H1 (cell line): ENCODE measurements around the gene TMPRSS2. TPM values are rescaled to one million over a fixed set of nuclear protein-coding genes. Genes with fewer than 3 reads are reported as not detected.

Experiments used
- CTCF ChIA-PET: fragments of 300-600 bp; sonication (Branson Sonifier 250); formaldehyde crosslinking; loops from one replicate; lab custom pipeline; 2021; ENCODE audit not compliant: partially characterized antibody; lab: Charles Lee
- POLR2A ChIA-PET: fragments of 300-600 bp; sonication (Branson Sonifier 250); formaldehyde crosslinking; loops from one replicate; lab custom pipeline; 2021; ENCODE audit warnings: inconsistent platforms; ENCODE audit not compliant: partially characterized antibody; lab: Charles Lee
- DNase-seq, 2 experiments: peaks; one replicate each; pipeline versions ENCODE4 v3.0.0 to v3.0.0-alpha.2; 2010 to 2022; ENCODE audit warnings: low spot score in 2 of 2, low read depth in 1 of 2, mixed read lengths in 1 of 2
- FAIRE-seq: peaks from 2 replicates; lab custom pipeline; 2011; peaks lifted over from hg19 to GRCh38; lab: Jason Lieb, UNC
- H2AFZ ChIP-seq: 2 replicates; pipeline ENCODE4 v1.8.1; 2012; ENCODE audit warnings: low read length, inconsistent platforms
- H2AK5ac ChIP-seq: 2 replicates; pipeline ENCODE4 v1.6.1; 2013; ENCODE audit warnings: low read depth, low read length
- H2BK120ac ChIP-seq: replicated peaks from 2 replicates; pipeline ENCODE3; 2013; ENCODE audit warnings: low read depth, low read length, inconsistent platforms
- H2BK12ac ChIP-seq: 2 replicates; pipeline ENCODE4 v1.6.1; 2013; ENCODE audit warnings: low read depth, low read length
- H2BK15ac ChIP-seq: 2 replicates; pipeline ENCODE4 v1.6.1; 2013; ENCODE audit warnings: low read length
- H2BK20ac ChIP-seq: 2 replicates; pipeline ENCODE4 v1.6.1; 2013; ENCODE audit warnings: low read length
- H2BK5ac ChIP-seq: 2 replicates; pipeline ENCODE4 v1.6.1; 2013; ENCODE audit warnings: low read depth, low read length
- H3K14ac ChIP-seq: 2 replicates; pipeline ENCODE4 v1.6.1; 2013; ENCODE audit warnings: inconsistent platforms; ENCODE audit not compliant: insufficient read length
- H3K18ac ChIP-seq: 2 replicates; pipeline ENCODE4 v1.6.1; 2013; ENCODE audit warnings: low read length; ENCODE audit errors: extremely low read depth
- H3K23ac ChIP-seq: 2 replicates; pipeline ENCODE4 v1.6.1; 2013; ENCODE audit warnings: inconsistent platforms; ENCODE audit not compliant: insufficient read length
- H3K23me2 ChIP-seq: 2 replicates; pipeline ENCODE4 v1.6.1; 2013; ENCODE audit warnings: low read depth, low read length
- H3K27ac ChIP-seq: 2 replicates; pipeline ENCODE4 v1.6.1; 2011; ENCODE audit warnings: low read depth, low read length, inconsistent platforms
- H3K27me3 ChIP-seq, 4 experiments: replicated peaks in 1 of 4; 1 replicate in 1 of 4; 2 replicates in 3 of 4; pipeline versions ENCODE4 v1.6.1 to v1.8.1; 2011 to 2013; ENCODE audit warnings: low read length in 3 of 4, mild to moderate bottlenecking in 3 of 4, inconsistent platforms in 2 of 4, mixed read lengths in 2 of 4, moderate library complexity in 1 of 4; ENCODE audit not compliant: control insufficient read depth in 3 of 4, insufficient read depth in 3 of 4; ENCODE audit errors: extremely low read depth in 1 of 4
- H3K36me3 ChIP-seq, 4 experiments: 2 replicates each; pipeline versions ENCODE4 v1.6.1 to v1.8.1; 2011 to 2013; ENCODE audit warnings: mild to moderate bottlenecking in 4 of 4, low read length in 3 of 4, moderate library complexity in 2 of 4, control low read depth in 1 of 4, inconsistent platforms in 1 of 4; ENCODE audit not compliant: insufficient read depth in 4 of 4, control insufficient read depth in 2 of 4
- H3K4ac ChIP-seq: replicated peaks from 2 replicates; pipeline ENCODE3; 2013; ENCODE audit warnings: low read length, low read depth, mixed read lengths, inconsistent platforms; ENCODE audit not compliant: insufficient read length
- H3K4me1 ChIP-seq, 4 experiments: replicated peaks in 1 of 4; 1 replicate in 1 of 4; 2 replicates in 3 of 4; pipeline versions ENCODE4 v1.6.1 to v1.8.1; 2011 to 2013; ENCODE audit warnings: low read length in 3 of 4, inconsistent platforms in 2 of 4, mixed read lengths in 1 of 4; ENCODE audit not compliant: insufficient read depth in 4 of 4, control insufficient read depth in 3 of 4
- H3K4me2 ChIP-seq, 2 experiments: 2 replicates each; pipeline versions ENCODE4 v1.6.1 to v1.8.1; 2011 to 2013; ENCODE audit warnings: low read depth in 2 of 2, low read length in 2 of 2, control low read depth in 1 of 2, inconsistent platforms in 1 of 2, mild to moderate bottlenecking in 1 of 2; ENCODE audit not compliant: insufficient read depth in 1 of 2
- H3K4me3 ChIP-seq, 4 experiments: fragments of 200-600, 300-600 bp in 1 of 4; sonication (generic), shearing (Covaris generic), sonication (Bioruptor Twin) in 1 of 4; 2 replicates each; pipeline versions ENCODE4 v1.5.1 to v1.8.1; 2011 to 2016; ENCODE audit warnings: low read length in 4 of 4, low read depth in 3 of 4, control low read depth in 2 of 4, inconsistent platforms in 2 of 4, mild to moderate bottlenecking in 2 of 4, mixed read lengths in 1 of 4, moderate library complexity in 1 of 4; ENCODE audit not compliant: insufficient read depth in 2 of 4; ENCODE audit errors: extremely low read depth in 1 of 4
- H3K56ac ChIP-seq: replicated peaks from 2 replicates; pipeline ENCODE3; 2013; ENCODE audit warnings: low read depth, mild to moderate bottlenecking, mixed read lengths, low read length, inconsistent platforms; ENCODE audit not compliant: insufficient read length
- H3K79me1 ChIP-seq: 2 replicates; pipeline ENCODE4 v1.6.1; 2013; ENCODE audit warnings: low read depth, low read length, control low read depth
- H3K79me2 ChIP-seq, 2 experiments: 2 replicates each; pipeline versions ENCODE4 v1.6.1 to v1.8.1; 2012 to 2013; ENCODE audit warnings: low read length in 2 of 2, mild to moderate bottlenecking in 2 of 2, inconsistent platforms in 1 of 2; ENCODE audit not compliant: insufficient read depth in 2 of 2, control insufficient read depth in 1 of 2
- H3K9ac ChIP-seq, 4 experiments: replicated peaks in 1 of 4; 1 replicate in 1 of 4; 2 replicates in 3 of 4; pipeline versions ENCODE4 v1.6.1 to v1.8.1; 2011 to 2013; ENCODE audit warnings: low read depth in 3 of 4, low read length in 3 of 4, control low read depth in 2 of 4, mild to moderate bottlenecking in 2 of 4, moderate library complexity in 2 of 4, inconsistent platforms in 1 of 4; ENCODE audit errors: extremely low read depth in 1 of 4
- H3K9me3 ChIP-seq, 2 experiments: 2 replicates each; pipeline versions ENCODE4 v1.6.1 to v1.8.1; 2012 to 2013; ENCODE audit warnings: mild to moderate bottlenecking in 2 of 2, moderate library complexity in 2 of 2, control low read depth in 1 of 2, inconsistent platforms in 1 of 2, low read depth in 1 of 2, low read length in 1 of 2, mixed read lengths in 1 of 2; ENCODE audit not compliant: insufficient read depth in 2 of 2
- H4K20me1 ChIP-seq, 2 experiments: replicated peaks in 1 of 2; 2 replicates each; pipeline versions ENCODE3 to v1.8.1; 2011 to 2013; ENCODE audit warnings: inconsistent platforms in 2 of 2, low read length in 2 of 2, mild to moderate bottlenecking in 1 of 2; ENCODE audit not compliant: insufficient read depth in 2 of 2, control insufficient read depth in 1 of 2
- H4K5ac ChIP-seq: 2 replicates; pipeline ENCODE4 v1.6.1; 2013; ENCODE audit warnings: low read length, low read depth, mixed read lengths, inconsistent platforms; ENCODE audit not compliant: insufficient read length
- H4K8ac ChIP-seq: 2 replicates; pipeline ENCODE4 v1.8.0; 2013; ENCODE audit warnings: mild to moderate bottlenecking, moderate library complexity, low read length, inconsistent platforms; ENCODE audit not compliant: insufficient read depth; ENCODE audit errors: extremely low read depth
- H4K91ac ChIP-seq: replicated peaks from 2 replicates; pipeline ENCODE3; 2013; ENCODE audit warnings: low read length, mixed read lengths, inconsistent platforms; ENCODE audit not compliant: insufficient read length
- ATF2 ChIP-seq: IDR thresholded peaks from 2 replicates; pipeline ENCODE4 v1.6.1; 2012; ENCODE audit warnings: low read length, inconsistent platforms
- CBX5 ChIP-seq: fragments of 300-800, 300-1000 bp; sonication (generic); IDR thresholded peaks from 2 replicates; pipeline ENCODE4 v1.7.1; 2016; ENCODE audit warnings: antibody characterized with exemption, low read length, low read depth
- CBX8 ChIP-seq: fragments of 300-800, 300-1000 bp; sonication (generic); IDR thresholded peaks from 2 replicates; pipeline ENCODE4 v1.7.1; 2016; ENCODE audit warnings: low read depth, low read length, borderline replicate concordance
- EGR1 ChIP-seq: IDR thresholded peaks from 2 replicates; pipeline ENCODE4 v1.6.1; 2011; ENCODE audit warnings: low read depth, low read length, borderline replicate concordance
- EZH2 ChIP-seq: fragments of 200-600 bp; sonication (generic); IDR thresholded peaks from 2 replicates; pipeline ENCODE4 v1.7.1; 2012; ENCODE audit warnings: low read depth, mild to moderate bottlenecking, moderate library complexity, low read length, inconsistent platforms; ENCODE audit not compliant: severe bottlenecking
- HDAC6 ChIP-seq: IDR thresholded peaks from one replicate; pipeline ENCODE4 v1.7.1; 2012; ENCODE audit warnings: low read depth, mild to moderate bottlenecking, inconsistent platforms, low read length, moderate library complexity
- POLR2A ChIP-seq, 2 experiments: IDR thresholded peaks; 1 replicate in 1 of 2; 2 replicates in 1 of 2; pipeline ENCODE4 v1.6.1; 2011; ENCODE audit warnings: low read depth in 2 of 2, low read length in 2 of 2, mild to moderate bottlenecking in 2 of 2; ENCODE audit errors: control extremely low read depth in 1 of 2
- SIRT6 ChIP-seq: IDR thresholded peaks from one replicate; pipeline ENCODE4 v1.7.1; 2012; ENCODE audit warnings: low read length, inconsistent platforms
- SIX5 ChIP-seq: IDR thresholded peaks from 2 replicates; pipeline ENCODE4 v1.6.1; 2011; ENCODE audit warnings: mild to moderate bottlenecking, low read depth, low read length
- SP2 ChIP-seq: IDR thresholded peaks from 2 replicates; pipeline ENCODE4 v1.6.1; 2012; ENCODE audit warnings: mild to moderate bottlenecking, low read length, inconsistent platforms
- TBP ChIP-seq: IDR thresholded peaks from 2 replicates; pipeline ENCODE4 v1.6.1; 2011; ENCODE audit warnings: low read depth, low read length, improper control_type of control experiment
- TCF12 ChIP-seq: IDR thresholded peaks from 2 replicates; pipeline ENCODE4 v1.6.1; 2011; ENCODE audit warnings: low read depth, mild to moderate bottlenecking, low read length
- WGBS, 2 experiments: shearing (Covaris generic) in 1 of 2; methylation state at CpG; one replicate each; pipeline versions ENCODE4 v1.1.6 to v1.1.7; 2013 to 2015; ENCODE audit warnings: low lambda C conversion rate in 2 of 2, mixed read lengths in 2 of 2, inconsistent platforms in 1 of 2, low coverage in 1 of 2, missing lambda C conversion rate in 1 of 2; ENCODE audit not compliant: insufficient replicate concordance in 2 of 2, insufficient coverage in 1 of 2, insufficient read length in 1 of 2; ENCODE audit errors: extremely low coverage in 1 of 2, missing lambda C conversion rate in 1 of 2; 5-methylcytosine and 5-hydroxymethylcytosine counted together
- polyA plus RNA-seq, 7 experiments: library from polyadenylated mRNA; depleted of rRNA in 3 of 7; stranded (reverse) in 5 of 7; unstranded in 2 of 7; fragments of >200 nt in 5 of 7; fragments of 200-250 nt in 2 of 7; gene quantifications; 1 replicate in 5 of 7; 2 replicates in 1 of 7; 4 replicates in 1 of 7; pipeline versions ENCODE4 v1.2.1 to v1.2.3, GENCODE V29; 2011 to 2013; ENCODE audit warnings: missing spikeins in 2 of 7, mixed read lengths in 2 of 7
- total RNA-seq: library from RNA; stranded (reverse); fragmentation: NEBNext Ultra II Directional; extraction: Animal tissue kit (Norgen Biotek cat#: 25700); gene quantifications from 2 replicates; pipeline ENCODE4 v1.2.1, GENCODE V29; 2021

Gene TMPRSS2
- total and polyA plus RNA-seq, 2 of the 8 experiments (the other 6 are each of a cell fraction or from before 2014, with no cell fraction given) = 9.2 to 11.0 TPM

- Histone ChIP-seq H2BK20ac (no peak overlapping the region), H4K91ac (peak overlapping the region; percentile 30), H3K56ac (no peak overlapping the region), H3K9me3 (peaks cover 9 to 12% of the 10 kb centered on the region in 2 experiments), H2BK15ac (0 out of 2 replicates have a peak overlapping the region, but pooled peaks have one; percentile 72), H3K23me2 (no peaks in the 10 kb centered on the region), H3K4me3 (no peak overlapping the region), H3K23ac (no peak overlapping the region), H3K14ac (no peak overlapping the region), H3K9ac (no peak overlapping the region), H3K36me3 (peaks cover 0 to 16% (median 6%) of the 10 kb centered on the region in 4 experiments; a peak in 3 of 8 replicates), H4K5ac (no peak overlapping the region), H3K27ac (no peak overlapping the region), H3K27me3 (no peaks in the 10 kb centered on the region), H3K4ac (peak overlapping the region; percentile 7), H2BK5ac (no peak overlapping the region), H2AFZ (no peak overlapping the region), H3K4me1 (peaks cover 0 to 7% (median 3%) of the 10 kb centered on the region in 4 experiments; a peak in 6 of 7 replicates), H4K20me1 (no peaks in the 10 kb centered on the region), H2AK5ac (no peak overlapping the region), H2BK120ac (no peak overlapping the region), H3K18ac (no peak overlapping the region), H2BK12ac (peak overlapping the region; percentile 33; the same call in 1 of the 2 replicates), H3K79me1 (no peaks in the 10 kb centered on the region), H3K4me2 (no peak overlapping the region), H3K79me2 (no peaks in the 10 kb centered on the region), H4K8ac (peak overlapping the region; percentile 15; the same call in 1 of the 2 replicates)
- WGBS, 2 experiments = 91% methylated on average over 9 of the region's 9 CpGs; no CpG with 5 or more reads in 1 of the 2 experiments
- no peak for FAIRE-seq
- ChIA-PET CTCF (interaction anchor here (0.6 to 3.5 kb wide), 20 partner anchors 13 to 324 kb away, joined by 3 to 36 read pairs (median 3); no protein-coding TSS in a partner anchor), POLR2A (interaction anchor here (0.8 kb wide), 2 partner anchors 16 to 79 kb away, joined by 3 read pairs; no protein-coding TSS in a partner anchor)
- no peak for DNase-seq
- TF ChIP-seq TBP = no peak
- TF ChIP-seq SP2 = no peak
- TF ChIP-seq EGR1 = no peak
- TF ChIP-seq HDAC6 = no peak
- no peak for TF ChIP-seq ATF2
- TF ChIP-seq POLR2A (IDR thresholded peaks at IDR 0.05; ENCODE audit: control extremely low read depth in 1 of 2, low read depth in 2 of 2, low read length in 2 of 2) = no peak
- no peak for TF ChIP-seq CBX8
- no peak for TF ChIP-seq EZH2
- TF ChIP-seq TCF12 = no peak
- TF ChIP-seq SIRT6 = no peak
- TF ChIP-seq SIX5 = no peak
- TF ChIP-seq CBX5 = no peak
These were observed 47.9 kb downstream of the TMPRSS2 start for GRCh38 chr21:41459884-41460534.
